Endothelial cell (in vitro differentiated cells): ENCODE measurements around the gene MED12L. TPM values are rescaled to one million over a fixed set of nuclear protein-coding genes. Genes with fewer than 3 reads are reported as not detected.
"Not testable (repeated sequence)": the region's sequence is repeated elsewhere in the genome, so short reads cannot be mapped to it uniquely, and the experiment has no call there.

ENCODE experiments used
- DNase-seq: peaks from one replicate; pipeline ENCODE4 v3.0.0; 2021; ENCODE audit warnings: low spot score
- H3K27ac Mint-ChIP-seq: one replicate; pipeline ENCODE4 v1.8.0; 2021; ENCODE audit warnings: mixed read lengths, inconsistent platforms; ENCODE audit not compliant: unreplicated experiment
- H3K27me3 Mint-ChIP-seq: one replicate; pipeline ENCODE4 v1.8.0; 2021; ENCODE audit warnings: mild to moderate bottlenecking, moderate library complexity, mixed read lengths, inconsistent platforms; ENCODE audit not compliant: unreplicated experiment
- H3K36me3 Mint-ChIP-seq: one replicate; pipeline ENCODE4 v1.8.0; 2021; ENCODE audit warnings: mild to moderate bottlenecking, low read depth, mixed read lengths, inconsistent platforms; ENCODE audit not compliant: unreplicated experiment
- H3K4me1 Mint-ChIP-seq: one replicate; pipeline ENCODE4 v1.8.0; 2021; ENCODE audit warnings: mild to moderate bottlenecking, mixed read lengths, inconsistent platforms; ENCODE audit not compliant: unreplicated experiment
- H3K4me3 Mint-ChIP-seq: one replicate; pipeline ENCODE4 v1.8.0; 2021; ENCODE audit warnings: mild to moderate bottlenecking, mixed read lengths, inconsistent platforms; ENCODE audit not compliant: unreplicated experiment
- H3K9me3 Mint-ChIP-seq: one replicate; pipeline ENCODE4 v1.8.0; 2021; ENCODE audit warnings: mixed read lengths, inconsistent platforms; ENCODE audit not compliant: unreplicated experiment
- CTCF ChIP-seq: fragments of 200-600 bp; sonication (generic); IDR thresholded peaks from one replicate; pipeline ENCODE4 v1.5.0; 2021; ENCODE audit warnings: antibody characterized with exemption; ENCODE audit not compliant: unreplicated experiment
- total RNA-seq: library from RNA; stranded (reverse); fragmentation: NEBNext Ultra II Directional; extraction: Animal tissue kit (Norgen Biotek cat#: 25700); gene quantifications from one replicate; pipeline ENCODE4 v1.2.1, GENCODE V29; 2021; ENCODE audit not compliant: unreplicated experiment

Gene MED12L
- total RNA-seq, 1 donor from 2014 or later = 4.4 TPM

GRCh38 chr3:151074256-151074655, 11.2 kb upstream of the MED12L start:
- H3K4me3 Mint-ChIP-seq = no peak overlapping the region
- TF ChIP-seq CTCF = no peak
- H3K36me3 Mint-ChIP-seq = no peaks in the 10 kb centered on the region
- no peak overlapping the region for H3K27ac Mint-ChIP-seq
- H3K4me1 Mint-ChIP-seq = no peaks in the 10 kb centered on the region
- H3K27me3 Mint-ChIP-seq = peaks cover 3% of the 10 kb centered on the region
- H3K9me3 Mint-ChIP-seq = no peaks in the 10 kb centered on the region
- no peak for DNase-seq

- no peak overlapping the region for H3K27ac Mint-ChIP-seq
- no peak for TF ChIP-seq CTCF
- H3K27me3 Mint-ChIP-seq = no peaks in the 10 kb centered on the region
- no peaks in the 10 kb centered on the region for H3K4me1 Mint-ChIP-seq
- H3K9me3 Mint-ChIP-seq = no peaks in the 10 kb centered on the region
- no peak overlapping the region for H3K4me3 Mint-ChIP-seq
- H3K36me3 Mint-ChIP-seq = no peaks in the 10 kb centered on the region
- DNase-seq = no peak
Observed at GRCh38 chr3:151075869-151076562, 9.4 kb upstream of the MED12L start.

- Mint-ChIP-seq H3K36me3 (no peaks in the 10 kb centered on the region), H3K4me1 (no peaks in the 10 kb centered on the region), H3K4me3 (no peak overlapping the region), H3K27ac (no peak overlapping the region), H3K9me3 (no peaks in the 10 kb centered on the region), H3K27me3 (no peaks in the 10 kb centered on the region)
- DNase-seq = no peak
- TF ChIP-seq CTCF = no peak
Observed at GRCh38 chr3:151076626-151077025, 8.8 kb upstream of the MED12L start.

- not testable (repeated sequence) for H3K36me3 Mint-ChIP-seq, H3K4me3 Mint-ChIP-seq, H3K27me3 Mint-ChIP-seq, H3K27ac Mint-ChIP-seq, H3K9me3 Mint-ChIP-seq, DNase-seq, H3K4me1 Mint-ChIP-seq
Observed at GRCh38 chr3:151081082-151081481, 4.4 kb upstream of the MED12L start.

GRCh38 chr3:151082880-151083838, 2.3 kb upstream of the MED12L start:
- H3K9me3 Mint-ChIP-seq = no peaks in the 10 kb centered on the region
- peaks cover 3% of the 10 kb centered on the region for H3K4me1 Mint-ChIP-seq
- peaks cover 3% of the 10 kb centered on the region for H3K27me3 Mint-ChIP-seq
- H3K36me3 Mint-ChIP-seq = peaks cover 3% of the 10 kb centered on the region
- no peak overlapping the region for H3K4me3 Mint-ChIP-seq
- no peak for TF ChIP-seq CTCF
- DNase-seq = no peak
- no peak overlapping the region for H3K27ac Mint-ChIP-seq
